ENCODE data around the gene EPHA2. TPM values are rescaled to one million over a fixed set of nuclear protein-coding genes. Genes with fewer than 3 reads are reported as not detected.

EPHA2 gene
- polyA plus RNA-seq, 2 of the 4 experiments (the other 2 are of a cell fraction) = 59.3 to 93.2 TPM

- ChIA-PET POLR2A (no interaction called here), CTCF (interaction anchor here (0.6 to 12.5 kb wide), 9 partner anchors 9 to 287 kb away, joined by 3 to 318 read pairs (median 13); partner anchors contain the start of gene EPHA2)
- ATAC-seq (peak; percentile 27 to 49), DNase-seq (ENCODE audit: low read depth in 1 of 2, low spot score in 1 of 2) (peak in 1 of 2 experiments; percentile 67), FAIRE-seq (no peak)
- H3K4me1 ChIP-seq = peaks cover 64% of the 10 kb centered on the region
- H3K9me3 ChIP-seq = no peaks in the 10 kb centered on the region
- TF ChIP-seq RNF2 (IDR thresholded peaks at IDR 0.05; ENCODE audit: borderline replicate concordance, low read depth) = no peak
- TF ChIP-seq POLR2A (IDR thresholded peaks at IDR 0.05; ENCODE audit: low read length) = no peak
- TF ChIP-seq ESRRA (IDR thresholded peaks at IDR 0.05; ENCODE audit: borderline replicate concordance, low read length) = no peak
- no peak for TF ChIP-seq HOXB13 (CRISPR knock-in tag; IDR thresholded peaks at IDR 0.05; ENCODE audit: low read depth)
- TF ChIP-seq ZC3H11A (IDR thresholded peaks at IDR 0.05) = no peak
- TF ChIP-seq CBX8 (IDR thresholded peaks at IDR 0.05) = no peak
- no peak for TF ChIP-seq RFX5 (IDR thresholded peaks at IDR 0.05)
- no peak for TF ChIP-seq EHMT2 (IDR thresholded peaks at IDR 0.05; ENCODE audit: low read depth)
- TF ChIP-seq HOXB5 (CRISPR knock-in tag; IDR thresholded peaks at IDR 0.05) = peak; percentile 77; the same call in 1 of the 2 replicates
- no peak for TF ChIP-seq TFCP2L1 (CRISPR knock-in tag; IDR thresholded peaks at IDR 0.05)
- no peak for TF ChIP-seq POLR2AphosphoS2 (conservative IDR thresholded peaks at IDR 0.05; ENCODE audit: low read length)
- TF ChIP-seq EP300 (IDR thresholded peaks at IDR 0.05) = no peak
- no peak for TF ChIP-seq CBX2 (IDR thresholded peaks at IDR 0.05; ENCODE audit: borderline replicate concordance, low read depth)
- TF ChIP-seq RARB (CRISPR knock-in tag; IDR thresholded peaks at IDR 0.05) = no peak
- TF ChIP-seq, protein P1, sequence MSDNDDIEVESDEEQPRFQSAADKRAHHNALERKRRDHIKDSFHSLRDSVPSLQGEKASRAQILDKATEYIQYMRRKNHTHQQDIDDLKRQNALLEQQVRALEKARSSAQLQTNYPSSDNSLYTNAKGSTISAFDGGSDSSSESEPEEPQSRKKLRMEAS (IDR thresholded peaks at IDR 0.05) = peak; percentile 87
- 0 out of 2 replicates have a peak, but pooled peaks have one; percentile 12 for TF ChIP-seq JUNB (IDR thresholded peaks at IDR 0.05)
- TF ChIP-seq CHD2 (IDR thresholded peaks at IDR 0.05; ENCODE audit: low read length, partially characterized antibody) = no peak
- no peak for TF ChIP-seq RAD21 (conservative IDR thresholded peaks at IDR 0.05 in 1 of 2, IDR thresholded peaks at IDR 0.05 in 1 of 2)
- TF ChIP-seq ZSCAN20 (CRISPR knock-in tag; IDR thresholded peaks at IDR 0.05) = no peak
- no peak for TF ChIP-seq REST (IDR thresholded peaks at IDR 0.05)
- 0 out of 2 replicates have a peak, but pooled peaks have one; percentile 9 for TF ChIP-seq FOSL2 (IDR thresholded peaks at IDR 0.05)
- peak; percentile 60; the same call in 1 of the 2 replicates for TF ChIP-seq FOSL2 (CRISPR knock-in tag; IDR thresholded peaks at IDR 0.05)
- TF ChIP-seq EHF (CRISPR knock-in tag; IDR thresholded peaks at IDR 0.05) = no peak
- no peak overlapping the region for H3K4me3 ChIP-seq
- H3K4me2 ChIP-seq = peak overlapping the region; percentile 79
- H3K27ac ChIP-seq = peak overlapping the region; percentile 95 to 100
- WGBS (ENCODE audit: missing lambda C conversion rate) = 81% methylated on average over 2 of the region's 11 CpGs
Measured at GRCh38 chr1:16076865-16077238, 79.0 kb downstream of the EPHA2 start.

- ATAC-seq (peak; percentile 62 to 63), FAIRE-seq (no peak), DNase-seq (ENCODE audit: low read depth in 1 of 2, low spot score in 1 of 2) (peak; percentile 70 to 90)
- Histone ChIP-seq H3K4me2 (peak overlapping the region; percentile 79), H3K4me1 (peaks cover 60% of the 10 kb centered on the region), H3K27ac (peak overlapping the region; percentile 95 to 100), H3K9me3 (no peaks in the 10 kb centered on the region), H3K4me3 (no peak overlapping the region)
- POLR2A ChIA-PET = interaction anchor here (1.3 kb wide), 1 partner anchor 80 kb away, joined by 5 read pairs; the partner anchor contains the start of gene EPHA2
- CTCF ChIA-PET = interaction anchor here (0.6 to 12.5 kb wide), 7 partner anchors 67 to 288 kb away, joined by 3 to 318 read pairs (median 17); partner anchors contain the start of gene EPHA2
- 34% methylated on average over 6 of the region's 14 CpGs for WGBS (ENCODE audit: missing lambda C conversion rate)
- no peak for TF ChIP-seq POLR2A (IDR thresholded peaks at IDR 0.05; ENCODE audit: low read length)
- TF ChIP-seq CTCF (IDR thresholded peaks at IDR 0.05) = no peak
- no peak for TF ChIP-seq CBX8 (IDR thresholded peaks at IDR 0.05)
- TF ChIP-seq PHF8 (IDR thresholded peaks at IDR 0.05; ENCODE audit: borderline replicate concordance, low read depth) = no peak
- TF ChIP-seq MAZ (IDR thresholded peaks at IDR 0.05; ENCODE audit: borderline replicate concordance, low read depth, low read length) = no peak
- TF ChIP-seq MYC (IDR thresholded peaks at IDR 0.05; ENCODE audit: borderline replicate concordance, low read length) = no peak
- no peak for TF ChIP-seq MAFK (IDR thresholded peaks at IDR 0.05; ENCODE audit: partially characterized antibody)
- no peak for TF ChIP-seq HEYL (CRISPR knock-in tag; IDR thresholded peaks at IDR 0.05)
- TF ChIP-seq CBX2 (IDR thresholded peaks at IDR 0.05; ENCODE audit: borderline replicate concordance, low read depth) = no peak
- peak; percentile 42 to 56; a peak in 2 of 5 replicates for TF ChIP-seq EP300 (IDR thresholded peaks at IDR 0.05)
- TF ChIP-seq EHF (CRISPR knock-in tag; IDR thresholded peaks at IDR 0.05) = no peak
- peak; percentile 62 for TF ChIP-seq JUNB (IDR thresholded peaks at IDR 0.05)
- TF ChIP-seq HOXB5 (CRISPR knock-in tag; IDR thresholded peaks at IDR 0.05) = no peak
- TF ChIP-seq E2F6 (IDR thresholded peaks at IDR 0.05; ENCODE audit: borderline replicate concordance, low read depth) = no peak
- TF ChIP-seq NR3C1 (IDR thresholded peaks at IDR 0.05) = no peak
- TF ChIP-seq FOSL2 (IDR thresholded peaks at IDR 0.05) = peak; percentile 70; the same call in 1 of the 2 replicates
- TF ChIP-seq FOSL2 (CRISPR knock-in tag; IDR thresholded peaks at IDR 0.05) = peak; percentile 89
Measured at GRCh38 chr1:16076031-16076864, 79.6 kb downstream of the EPHA2 start.

Measured in A549 (cell line).